Central memory CD8-positive, alpha-beta T cell (primary cell): ENCODE results near the gene BPIFB2.
"Not testable (repeated sequence)": the region's sequence is repeated elsewhere in the genome, so short reads cannot be mapped to it uniquely, and the experiment has no call there.

Experiments
- ATAC-seq: fragments of 150-1000 bp; cut with Tn5 transposase; replicated peaks from 2 replicates; pipeline ENCODE4 v1.10.0; 2022; ENCODE audit warnings: mild to moderate bottlenecking, moderate FRiP score, moderate number of reproducible peaks; ENCODE audit not compliant: poor library complexity, severe bottlenecking; ENCODE audit errors: extremely low read depth
- DNase-seq, 2 donors: peaks; one replicate each; pipeline ENCODE4 v3.0.0; 2021; ENCODE audit warnings: low spot score in 2 of 2
- H3K27ac Mint-ChIP-seq: one replicate; pipeline ENCODE4 v1.8.0; 2022; ENCODE audit warnings: low read depth, mild to moderate bottlenecking, moderate library complexity, mixed read lengths
- H3K27me3 Mint-ChIP-seq: one replicate; pipeline ENCODE4 v1.8.0; 2022; ENCODE audit warnings: mixed read lengths
- H3K36me3 Mint-ChIP-seq: one replicate; pipeline ENCODE4 v1.8.0; 2022; ENCODE audit warnings: mild to moderate bottlenecking, moderate library complexity, mixed read lengths; ENCODE audit not compliant: insufficient read depth
- H3K4me1 Mint-ChIP-seq: one replicate; pipeline ENCODE4 v1.8.0; 2022; ENCODE audit warnings: mixed read lengths
- H3K4me3 Mint-ChIP-seq: one replicate; pipeline ENCODE4 v1.8.0; 2022; ENCODE audit warnings: mild to moderate bottlenecking, moderate library complexity, mixed read lengths
- H3K9me3 Mint-ChIP-seq: one replicate; pipeline ENCODE4 v1.8.0; 2022; ENCODE audit warnings: mixed read lengths

The BPIFB2 gene

GRCh38 chr20:33007376-33008335, at the start of gene BPIFB2:
Gene BPIFB2, plus strand, starts transcription at chr20:33007704. Its CDS starts 871 bp downstream, at chr20:33008575.
- no peak within 1 kb of the TSS for H3K4me3 Mint-ChIP-seq
- ATAC-seq (no peak), DNase-seq (no peak)
- peaks cover 6% of the 10 kb centered on the region for H3K9me3 Mint-ChIP-seq
- H3K36me3 Mint-ChIP-seq: no peaks in the 10 kb centered on the region
- no peaks in the 10 kb centered on the region for H3K27me3 Mint-ChIP-seq
- no peak within 1 kb of the TSS for H3K27ac Mint-ChIP-seq
- H3K4me1 Mint-ChIP-seq: peaks cover 5% of the 10 kb centered on the region

DNA sequence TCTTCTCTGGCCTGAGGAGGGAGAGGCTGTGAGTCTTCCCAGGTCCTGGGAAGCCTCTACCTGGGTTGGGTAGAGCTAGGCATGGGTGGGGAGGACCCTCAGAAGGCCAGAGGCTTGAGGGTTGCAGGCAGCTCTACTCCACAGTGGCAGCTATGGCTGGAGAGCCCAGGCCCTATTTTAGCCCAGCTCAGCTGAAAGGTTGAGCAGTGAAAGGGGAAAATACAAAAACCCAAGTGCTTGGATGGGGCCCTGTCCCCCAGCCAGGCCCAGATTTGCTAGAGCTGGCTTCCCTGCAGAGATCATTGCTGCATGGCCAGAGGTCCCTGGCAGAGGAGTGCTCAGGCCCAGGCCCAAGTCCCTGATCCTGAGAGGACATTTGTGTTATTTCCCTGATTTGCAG, 48.9 kb upstream of the BPIFB2 start:
- no peak for ATAC-seq
- peaks cover 15% of the 10 kb centered on the region for H3K9me3 Mint-ChIP-seq

DNA sequence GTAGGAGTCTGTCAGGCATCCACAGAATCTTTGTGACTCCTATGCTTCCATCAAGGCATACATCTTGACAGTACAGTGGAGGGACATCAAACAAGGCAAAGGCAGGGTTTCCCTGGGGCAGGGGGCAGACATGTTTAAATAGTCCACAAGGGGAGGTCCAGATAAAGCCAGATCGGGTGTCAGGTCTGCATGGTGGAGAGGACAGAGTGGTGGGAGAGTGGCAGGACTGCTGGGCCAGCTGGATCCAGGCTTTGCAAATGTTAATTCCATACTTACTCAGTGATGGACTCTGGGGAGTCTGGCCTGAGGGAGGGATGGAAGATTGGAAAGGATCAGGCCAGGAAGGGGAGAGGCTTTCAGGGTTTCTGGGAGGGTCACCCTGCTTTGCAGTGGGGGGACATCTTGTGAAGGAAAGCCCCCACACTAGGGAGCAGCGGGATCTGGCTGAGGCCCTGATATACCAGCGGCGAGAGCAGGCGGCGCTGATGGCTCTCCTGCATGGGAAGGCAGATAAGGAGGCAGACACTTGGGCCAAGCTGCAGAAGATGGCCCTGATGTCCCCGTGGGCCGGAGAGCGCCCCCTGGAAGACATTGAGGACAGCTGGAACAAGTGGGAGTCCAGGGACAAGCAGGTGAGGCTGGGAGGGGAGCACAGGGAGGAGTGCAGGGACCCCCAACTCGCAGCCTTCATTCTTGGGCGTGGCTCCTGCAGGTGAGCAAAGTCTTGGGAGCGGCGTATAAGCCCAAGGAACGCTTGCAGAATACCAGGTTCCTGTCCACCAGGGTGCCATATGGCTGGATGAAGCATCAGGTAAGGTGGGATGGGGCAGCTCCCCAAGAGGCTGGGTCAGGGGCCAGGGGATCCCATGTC, 47.9 kb upstream of the BPIFB2 start:
- Mint-ChIP-seq H3K9me3 (peaks cover 15% of the 10 kb centered on the region), H3K27ac (peak overlapping the region; percentile 20)
- no peak for ATAC-seq

More for the DNA sequence above, 48.9 kb upstream of the BPIFB2 start:
- Mint-ChIP-seq H3K27ac (no peak overlapping the region), H3K4me3 (no peak overlapping the region), H3K4me1 (peaks cover 12% of the 10 kb centered on the region), H3K27me3 (no peaks in the 10 kb centered on the region), H3K36me3 (peaks cover 4% of the 10 kb centered on the region)
- no peak for DNase-seq

DNA sequence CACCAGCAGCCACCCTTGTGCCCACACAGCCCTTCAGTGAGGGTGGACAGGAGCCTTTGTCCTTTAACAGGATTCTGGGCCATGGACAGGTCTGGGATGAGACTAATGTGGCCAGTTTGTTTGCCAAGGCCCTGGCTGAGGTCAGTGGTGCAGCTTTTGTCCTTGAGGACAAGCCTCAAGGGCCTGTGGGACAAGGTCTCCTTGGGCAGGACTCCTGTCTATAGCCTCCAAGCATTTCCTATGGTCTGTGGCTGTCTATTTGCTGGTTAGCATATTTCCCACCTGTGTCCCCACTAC, 47.3 kb upstream of the BPIFB2 start:
- H3K27me3 Mint-ChIP-seq: no peaks in the 10 kb centered on the region
- DNase-seq: no peak
- no peak overlapping the region for H3K27ac Mint-ChIP-seq
- peaks cover 2% of the 10 kb centered on the region for H3K36me3 Mint-ChIP-seq
- H3K9me3 Mint-ChIP-seq: peaks cover 15% of the 10 kb centered on the region
- peaks cover 21% of the 10 kb centered on the region for H3K4me1 Mint-ChIP-seq
- H3K4me3 Mint-ChIP-seq: no peak overlapping the region
- no peak for ATAC-seq

More for the DNA sequence above, 47.9 kb upstream of the BPIFB2 start:
- no peak overlapping the region for H3K4me3 Mint-ChIP-seq
- no peak for DNase-seq
- H3K36me3 Mint-ChIP-seq: peaks cover 3% of the 10 kb centered on the region
- H3K4me1 Mint-ChIP-seq: peaks cover 17% of the 10 kb centered on the region
- no peaks in the 10 kb centered on the region for H3K27me3 Mint-ChIP-seq

DNA sequence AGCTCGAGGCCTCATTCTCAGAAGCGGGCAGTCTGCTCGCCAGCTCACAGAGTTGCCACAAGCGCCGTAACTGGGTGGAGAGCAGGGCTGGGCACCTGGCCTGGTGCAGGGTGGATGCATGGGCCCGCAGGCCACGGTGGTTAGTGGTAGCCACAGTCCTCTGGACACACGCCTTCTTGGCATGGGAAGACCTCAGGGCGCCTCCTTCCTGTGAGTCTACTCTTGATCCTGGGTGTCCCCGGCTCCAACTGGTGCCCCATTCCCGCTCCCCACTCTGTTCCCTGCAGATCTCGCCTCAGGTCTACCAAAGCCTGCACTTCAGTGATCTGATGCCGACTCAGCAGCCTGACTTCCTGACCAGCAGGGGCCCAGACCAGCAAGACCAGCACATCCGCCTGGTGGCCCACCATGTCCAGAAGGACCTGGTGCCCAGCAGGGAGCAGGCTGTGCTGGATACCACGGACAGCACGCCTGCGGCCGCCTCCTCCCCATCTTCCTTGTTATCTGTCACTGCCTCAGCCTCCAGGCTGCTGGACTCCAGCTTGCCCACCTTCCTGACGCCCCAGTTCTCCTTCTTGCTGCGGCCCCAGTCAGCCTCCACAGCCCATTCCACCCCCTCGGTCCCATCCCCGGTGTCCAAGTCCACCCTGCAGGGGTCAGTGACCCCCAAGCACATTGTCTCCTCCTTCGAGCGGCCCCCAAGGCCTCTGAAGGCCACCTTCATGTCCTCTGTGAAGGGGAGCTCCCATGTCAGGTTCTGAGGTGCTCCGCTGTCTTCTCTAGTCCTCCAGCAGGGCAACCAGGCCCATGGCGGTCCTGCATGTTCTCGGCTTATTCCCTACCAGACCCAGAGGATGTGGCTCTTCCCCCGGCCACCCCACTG, 46.4 kb upstream of the BPIFB2 start:
- ATAC-seq (no peak), DNase-seq (no peak)
- peaks cover 15% of the 10 kb centered on the region for H3K9me3 Mint-ChIP-seq
- H3K27ac Mint-ChIP-seq: no peak overlapping the region
- H3K4me1 Mint-ChIP-seq: peaks cover 28% of the 10 kb centered on the region
- no peaks in the 10 kb centered on the region for H3K27me3 Mint-ChIP-seq
- no peak overlapping the region for H3K4me3 Mint-ChIP-seq
- H3K36me3 Mint-ChIP-seq: peaks cover 2% of the 10 kb centered on the region

DNA sequence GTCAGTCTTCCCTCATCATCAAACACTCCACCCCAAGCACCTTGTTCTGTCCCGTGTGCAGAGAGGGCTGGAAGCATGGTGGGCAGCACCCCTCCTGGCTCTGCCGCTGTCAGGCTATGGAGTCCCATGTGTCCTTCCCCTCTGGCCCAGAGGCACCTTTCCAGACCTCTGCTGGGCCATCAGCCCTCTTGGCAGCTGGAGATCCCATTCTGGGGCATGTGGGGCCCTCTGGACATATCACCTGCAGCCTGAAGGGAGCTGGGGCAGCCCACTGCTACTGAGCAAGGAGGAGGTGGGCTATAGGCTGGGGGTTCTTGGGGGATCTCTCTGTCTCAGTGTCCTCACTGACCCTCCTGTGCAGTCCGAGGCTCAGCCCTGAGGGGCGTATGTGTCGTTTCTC, 45.5 kb upstream of the BPIFB2 start:
- H3K9me3 Mint-ChIP-seq: peaks cover 10% of the 10 kb centered on the region
- DNase-seq (no peak), ATAC-seq (no peak)
- peaks cover 3% of the 10 kb centered on the region for H3K36me3 Mint-ChIP-seq
- H3K4me1 Mint-ChIP-seq: peaks cover 38% of the 10 kb centered on the region
- H3K4me3 Mint-ChIP-seq: no peak overlapping the region
- peak overlapping the region; percentile 74 for H3K27ac Mint-ChIP-seq
- no peaks in the 10 kb centered on the region for H3K27me3 Mint-ChIP-seq

DNA sequence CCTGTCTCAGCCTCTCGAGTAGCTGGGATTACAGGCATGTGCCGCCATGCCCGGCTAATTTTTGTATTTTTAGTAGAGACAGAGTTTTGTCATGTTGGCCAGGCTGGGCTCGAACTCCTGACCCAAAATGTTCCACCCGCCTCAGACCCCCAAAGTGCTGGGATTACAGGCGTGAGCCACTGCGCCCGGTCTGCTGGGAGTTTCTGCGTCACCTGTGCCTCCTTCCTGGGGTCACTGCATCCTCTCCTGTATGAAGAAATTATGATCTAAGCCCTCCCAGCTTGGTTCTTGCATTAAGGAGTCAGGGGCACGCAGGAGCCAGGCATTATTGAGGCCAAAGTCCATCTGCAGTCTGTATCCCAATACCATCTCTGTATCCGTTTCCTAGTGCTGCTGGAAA, 44.9 kb upstream of the BPIFB2 start:
- H3K36me3 Mint-ChIP-seq, H3K4me3 Mint-ChIP-seq, DNase-seq, H3K27me3 Mint-ChIP-seq, ATAC-seq, H3K9me3 Mint-ChIP-seq: not testable (repeated sequence)
- peak overlapping the region; percentile 74 for H3K27ac Mint-ChIP-seq
- H3K4me1 Mint-ChIP-seq: peaks cover 44% of the 10 kb centered on the region

- Mint-ChIP-seq H3K4me1 (peaks cover 49% of the 10 kb centered on the region), H3K9me3 (peaks cover 2% of the 10 kb centered on the region), H3K27ac (peak overlapping the region; percentile 50), H3K4me3 (no peak overlapping the region), H3K27me3 (no peaks in the 10 kb centered on the region), H3K36me3 (peaks cover 12% of the 10 kb centered on the region)
- peak; percentile 5 to 10 for DNase-seq
- no peak for ATAC-seq
Observed at GRCh38 chr20:32963176-32963575, 44.3 kb upstream of the BPIFB2 start.

- ATAC-seq: no peak
- Mint-ChIP-seq H3K27ac (no peak overlapping the region), H3K4me3 (no peak overlapping the region), H3K9me3 (no peaks in the 10 kb centered on the region), H3K36me3 (peaks cover 14% of the 10 kb centered on the region), H3K4me1 (peaks cover 61% of the 10 kb centered on the region), H3K27me3 (no peaks in the 10 kb centered on the region)
- no peak for DNase-seq
Observed at GRCh38 chr20:32964575-32964974, 42.9 kb upstream of the BPIFB2 start.

DNA sequence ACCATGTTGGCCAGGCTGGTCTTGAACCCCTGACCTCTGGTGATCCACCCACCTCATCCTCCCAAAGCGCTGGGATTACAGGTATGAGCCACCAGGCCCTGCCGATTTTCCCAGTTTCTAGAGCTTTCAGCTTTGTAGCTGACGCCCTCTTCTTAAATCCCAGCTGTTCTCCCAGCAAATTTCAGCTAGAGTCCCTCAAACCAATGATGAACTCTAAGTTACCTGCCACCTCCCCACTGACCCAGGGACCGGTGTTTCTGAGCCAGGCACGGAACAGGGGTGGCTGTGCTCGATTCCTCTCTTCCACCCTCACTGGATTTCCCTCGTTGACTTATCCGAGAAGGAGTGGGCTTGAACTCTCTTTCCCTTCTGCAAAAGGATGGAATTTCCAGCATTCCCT, 42.4 kb upstream of the BPIFB2 start:
- no peak for ATAC-seq
- Mint-ChIP-seq H3K4me1 (peaks cover 67% of the 10 kb centered on the region), H3K27ac (peak overlapping the region; percentile 99), H3K36me3 (peaks cover 14% of the 10 kb centered on the region), H3K4me3 (peak overlapping the region; percentile 18), H3K9me3 (no peaks in the 10 kb centered on the region), H3K27me3 (no peaks in the 10 kb centered on the region)
- DNase-seq: peak in 1 of 2 donors; percentile 9

DNA sequence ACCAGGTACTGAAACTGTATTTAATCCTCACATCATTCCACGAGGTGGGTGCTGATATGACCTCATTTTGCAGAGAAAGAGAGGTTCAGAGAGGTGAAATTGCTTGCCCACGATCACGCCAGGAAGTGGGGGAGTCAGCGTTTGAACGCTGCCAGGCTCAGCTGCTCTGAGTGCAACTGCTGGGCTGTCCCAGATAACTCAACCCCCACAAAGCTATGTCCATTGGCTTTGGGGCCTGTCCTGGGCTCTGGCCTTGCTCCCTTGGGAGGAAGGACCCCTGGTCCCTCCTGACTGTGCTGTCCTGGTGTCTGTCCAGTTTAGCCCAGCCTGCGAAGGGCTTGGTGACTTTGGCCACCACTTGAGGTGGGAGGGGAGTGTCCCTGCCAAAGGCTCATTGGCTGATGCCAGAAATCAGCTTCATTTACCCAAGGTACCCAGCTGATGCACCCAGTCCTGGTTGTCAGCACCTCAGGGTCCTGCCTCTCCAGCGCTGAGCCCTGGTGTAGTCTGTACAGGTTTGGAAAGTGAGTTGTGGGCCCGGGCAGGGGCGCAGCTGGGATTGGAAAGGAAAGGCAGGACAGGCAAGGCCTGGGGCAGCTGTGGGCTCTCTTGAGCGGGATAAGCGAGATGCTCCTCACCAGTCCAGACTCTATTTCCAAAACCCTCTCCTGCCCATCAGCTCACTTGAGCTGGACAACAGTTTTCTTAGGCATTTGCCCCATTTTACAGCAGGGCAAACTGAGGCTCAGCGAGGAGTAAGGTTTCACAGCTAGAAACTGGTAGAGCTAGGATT, 41.7 kb upstream of the BPIFB2 start:
- Mint-ChIP-seq H3K9me3 (no peaks in the 10 kb centered on the region), H3K4me3 (peak overlapping the region; percentile 18), H3K27ac (peak overlapping the region; percentile 99), H3K36me3 (peaks cover 15% of the 10 kb centered on the region), H3K4me1 (peaks cover 69% of the 10 kb centered on the region), H3K27me3 (no peaks in the 10 kb centered on the region)
- DNase-seq (peak; percentile 13 to 30), ATAC-seq (peak; percentile 19)
